Ishikawa (cell line): ENCODE results near the gene BARX1.

Source experiments
- CEBPB ChIP-seq: IDR thresholded peaks from 2 replicates; pipeline ENCODE4 v1.6.1; 2012
- CREB1 ChIP-seq: IDR thresholded peaks from 2 replicates; pipeline ENCODE4 v1.6.1; 2012; ENCODE audit warnings: low read depth
- MAX ChIP-seq: IDR thresholded peaks from 2 replicates; pipeline ENCODE4 v1.6.1; 2012
- NFIC ChIP-seq: IDR thresholded peaks from 2 replicates; pipeline ENCODE4 v1.6.1; 2012
- RAD21 ChIP-seq: IDR thresholded peaks from 2 replicates; pipeline ENCODE4 v1.6.1; 2012; ENCODE audit warnings: low read depth
- TAF1 ChIP-seq: IDR thresholded peaks from 2 replicates; pipeline ENCODE4 v1.6.1; 2012; ENCODE audit warnings: low read depth, mild to moderate bottlenecking
- TCF12 ChIP-seq: IDR thresholded peaks from 2 replicates; pipeline ENCODE4 v1.6.1; 2012; ENCODE audit warnings: low read depth
- USF1 ChIP-seq: IDR thresholded peaks from 2 replicates; pipeline ENCODE4 v1.6.1; 2012

- TF ChIP-seq NFIC = no peak
- TF ChIP-seq CEBPB = no peak
- TF ChIP-seq TAF1 = no peak
- TF ChIP-seq RAD21 = no peak
- TF ChIP-seq CREB1 = no peak
- no peak for TF ChIP-seq USF1
- no peak for TF ChIP-seq TCF12
- no peak for TF ChIP-seq MAX
Measured at GRCh38 chr9:93946338-93946712, 8.8 kb downstream of the BARX1 start.
